Small intestine (tissue), 7 donors: ENCODE results near the gene NAA40. TPM values are rescaled to one million over a fixed set of nuclear protein-coding genes. Genes with fewer than 3 reads are reported as not detected.

Source experiments
- DNase-seq, 2 donors: peaks; one replicate each; pipeline versions ENCODE4 v3.0.0 to v3.0.0-alpha.2; 2013
- FAIRE-seq: peaks from 2 replicates; lab custom pipeline; 2012; peaks lifted over from hg19 to GRCh38; lab: Jason Lieb, UNC
- H3K27ac ChIP-seq, 3 donors: one replicate each; pipeline ENCODE4 v1.5.1; 2013; ENCODE audit warnings: low read length in 2 of 3, mild to moderate bottlenecking in 2 of 3, control low read depth in 1 of 3, inconsistent platforms in 1 of 3, low read depth in 1 of 3, moderate library complexity in 1 of 3
- H3K27me3 ChIP-seq, 3 donors: one replicate each; pipeline ENCODE4 v1.6.1; 2013; ENCODE audit warnings: low read length in 3 of 3, inconsistent platforms in 1 of 3; ENCODE audit not compliant: control insufficient read depth in 3 of 3, insufficient read depth in 3 of 3
- H3K36me3 ChIP-seq, 3 donors: one replicate each; pipeline ENCODE4 v1.6.1; 2013; ENCODE audit warnings: low read length in 3 of 3, inconsistent platforms in 1 of 3, low read depth in 1 of 3, mild to moderate bottlenecking in 1 of 3, moderate library complexity in 1 of 3; ENCODE audit not compliant: control insufficient read depth in 3 of 3, insufficient read depth in 2 of 3
- H3K4me1 ChIP-seq, 3 donors: one replicate each; pipeline ENCODE4 v1.6.1; 2013; ENCODE audit warnings: low read length in 2 of 3, inconsistent platforms in 1 of 3, low read depth in 1 of 3, mild to moderate bottlenecking in 1 of 3, moderate library complexity in 1 of 3; ENCODE audit not compliant: control insufficient read depth in 3 of 3, insufficient read depth in 2 of 3
- H3K4me3 ChIP-seq, 3 donors: one replicate each; pipeline ENCODE4 v1.5.1; 2013; ENCODE audit warnings: low read length in 3 of 3, control low read depth in 1 of 3, inconsistent platforms in 1 of 3, low read depth in 1 of 3, mild to moderate bottlenecking in 1 of 3, moderate library complexity in 1 of 3
- H3K9me3 ChIP-seq, 2 donors: one replicate each; pipeline ENCODE4 v1.6.1; 2013; ENCODE audit warnings: low read depth in 1 of 2, low read length in 1 of 2; ENCODE audit not compliant: control insufficient read depth in 2 of 2, insufficient read depth in 1 of 2
- WGBS, 3 donors: extraction: QIAGEN DNeasy Blood & Tissue Kit; methylation state at CpG; one replicate each; pipeline ENCODE4 v1.1.7; 2013; 5-methylcytosine and 5-hydroxymethylcytosine counted together
- polyA plus RNA-seq, 4 donors: library from polyadenylated mRNA; stranded (reverse) in 3 of 4; unstranded in 1 of 4; fragments of 200-250 nt in 3 of 4; fragments of 120-200 nt in 1 of 4; gene quantifications; one replicate each; pipeline versions ENCODE4 v1.2.1 to v1.2.3, GENCODE V29; 2013
- donor health status: healthy with polysubstance abuse.
- donor health status: control.
- donor health status: control.
- donor health status: Bipolar disorder and iron deficiency.
- donor health status: healthy.

NAA40 gene
- polyA plus RNA-seq, 4 donors = 13.1 to 36.2 (median 18.3) TPM

DNA sequence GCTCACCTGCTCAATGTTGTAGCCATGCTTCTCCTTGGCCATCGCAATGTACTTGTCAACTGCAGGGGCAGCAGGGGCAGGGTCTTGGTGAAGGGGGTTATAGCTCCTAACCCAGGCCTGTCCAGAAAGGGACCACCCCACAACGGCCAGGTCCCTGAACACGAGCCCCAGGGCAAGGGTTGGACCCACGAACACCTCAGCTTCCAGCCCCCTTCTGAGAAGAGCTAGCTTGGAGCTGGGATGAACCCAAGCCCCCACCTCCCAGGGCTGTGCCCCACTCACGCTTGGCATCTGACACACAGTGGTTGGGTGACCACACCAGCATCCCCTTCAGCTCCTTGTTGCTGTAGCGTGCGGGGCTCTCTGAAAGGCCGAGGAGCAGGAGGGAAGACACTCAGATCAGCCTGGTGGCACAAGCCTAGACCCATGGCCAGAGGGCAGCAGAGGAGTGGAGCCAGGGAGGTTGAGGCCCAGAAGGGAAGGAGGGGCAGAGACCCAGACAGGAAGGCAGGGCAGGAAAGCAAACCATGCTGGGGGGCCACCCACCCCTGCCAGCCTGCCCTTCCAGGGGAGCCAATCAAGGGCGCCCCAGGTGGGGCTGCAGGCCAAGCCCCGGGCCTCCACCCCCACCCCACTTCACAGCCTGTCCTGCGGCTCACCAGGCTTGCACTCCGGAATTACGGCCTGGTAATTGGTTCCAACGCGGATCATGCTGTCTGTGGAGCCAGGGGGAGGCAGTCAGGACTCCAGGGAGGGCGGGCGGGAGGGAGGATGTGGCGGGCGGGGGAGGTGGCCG lies 23.7 kb upstream of the NAA40 start:
- DNase-seq (no peak), FAIRE-seq (no peak)
- H3K27me3 ChIP-seq = peaks cover 0 to 3% (median 0%) of the 10 kb centered on the region in 3 donors
- WGBS, 3 donors = 68 to 73% (median 68%) methylated on average over 14 to 20 of the region's 20 CpGs
- no peaks in the 10 kb centered on the region for H3K9me3 ChIP-seq
- no peak overlapping the region for H3K27ac ChIP-seq
- H3K4me3 ChIP-seq = no peak overlapping the region
- peaks cover 0 to 44% (median 10%) of the 10 kb centered on the region in 3 donors for H3K4me1 ChIP-seq
- H3K36me3 ChIP-seq = peaks cover 2 to 41% (median 2%) of the 10 kb centered on the region in 3 donors

DNA sequence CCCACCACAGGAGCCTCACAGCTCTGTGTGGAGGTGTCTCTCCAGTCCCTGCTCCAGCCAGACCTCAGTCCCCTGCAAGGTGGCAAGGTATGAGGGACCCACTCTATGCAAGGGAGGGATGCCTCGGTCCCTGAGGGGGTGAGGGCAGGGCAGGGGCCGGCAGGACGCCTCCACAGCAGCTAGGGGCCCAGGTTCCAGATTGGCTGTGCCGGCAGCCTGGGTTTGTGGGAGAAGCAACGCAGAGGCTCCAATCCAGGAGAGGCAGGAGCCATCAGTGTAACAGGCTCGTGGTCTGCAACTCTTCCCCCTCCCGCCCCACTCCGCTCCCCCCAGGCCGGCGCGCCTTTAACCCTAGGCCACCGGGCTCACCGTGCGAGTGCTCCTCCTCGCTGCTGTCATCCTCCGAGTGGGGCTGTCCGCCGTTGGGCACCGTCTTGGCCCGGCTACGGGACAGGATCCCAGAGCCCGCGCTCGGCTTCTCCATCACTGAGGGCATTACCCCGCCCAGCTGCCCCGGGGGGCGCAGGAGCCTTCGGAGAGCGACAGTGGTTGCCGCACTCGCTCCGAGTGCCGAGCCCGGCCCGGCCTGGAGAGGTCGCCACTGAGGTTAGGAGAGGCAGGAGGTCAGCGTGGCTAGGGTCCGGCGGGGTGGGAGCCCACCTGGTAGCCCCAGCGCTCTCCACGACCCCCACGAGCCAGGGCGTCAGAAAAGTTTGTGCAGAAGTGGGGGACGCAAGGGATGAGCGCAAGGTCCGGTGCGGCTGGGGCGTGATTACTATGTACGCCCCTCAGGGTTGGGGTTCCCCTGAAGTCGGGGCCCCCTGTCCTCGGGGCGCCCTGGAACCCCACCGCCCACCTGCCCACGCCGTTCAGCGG lies 22.6 kb upstream of the NAA40 start:
- DNase-seq = peak in 1 of 2 donors; percentile 64
- Histone ChIP-seq H3K36me3 (peaks cover 0 to 30% (median 2%) of the 10 kb centered on the region in 3 donors), H3K27ac (no peak overlapping the region), H3K9me3 (no peaks in the 10 kb centered on the region), H3K27me3 (peaks cover 0 to 3% (median 0%) of the 10 kb centered on the region in 3 donors), H3K4me1 (peaks cover 0 to 54% (median 10%) of the 10 kb centered on the region in 3 donors), H3K4me3 (peak overlapping the region; percentile 28 to 65 (median 55))
- no peak for FAIRE-seq
- 3 to 5% (median 4%) methylated on average over 43 to 56 of the region's 56 CpGs for WGBS, 3 donors

DNA sequence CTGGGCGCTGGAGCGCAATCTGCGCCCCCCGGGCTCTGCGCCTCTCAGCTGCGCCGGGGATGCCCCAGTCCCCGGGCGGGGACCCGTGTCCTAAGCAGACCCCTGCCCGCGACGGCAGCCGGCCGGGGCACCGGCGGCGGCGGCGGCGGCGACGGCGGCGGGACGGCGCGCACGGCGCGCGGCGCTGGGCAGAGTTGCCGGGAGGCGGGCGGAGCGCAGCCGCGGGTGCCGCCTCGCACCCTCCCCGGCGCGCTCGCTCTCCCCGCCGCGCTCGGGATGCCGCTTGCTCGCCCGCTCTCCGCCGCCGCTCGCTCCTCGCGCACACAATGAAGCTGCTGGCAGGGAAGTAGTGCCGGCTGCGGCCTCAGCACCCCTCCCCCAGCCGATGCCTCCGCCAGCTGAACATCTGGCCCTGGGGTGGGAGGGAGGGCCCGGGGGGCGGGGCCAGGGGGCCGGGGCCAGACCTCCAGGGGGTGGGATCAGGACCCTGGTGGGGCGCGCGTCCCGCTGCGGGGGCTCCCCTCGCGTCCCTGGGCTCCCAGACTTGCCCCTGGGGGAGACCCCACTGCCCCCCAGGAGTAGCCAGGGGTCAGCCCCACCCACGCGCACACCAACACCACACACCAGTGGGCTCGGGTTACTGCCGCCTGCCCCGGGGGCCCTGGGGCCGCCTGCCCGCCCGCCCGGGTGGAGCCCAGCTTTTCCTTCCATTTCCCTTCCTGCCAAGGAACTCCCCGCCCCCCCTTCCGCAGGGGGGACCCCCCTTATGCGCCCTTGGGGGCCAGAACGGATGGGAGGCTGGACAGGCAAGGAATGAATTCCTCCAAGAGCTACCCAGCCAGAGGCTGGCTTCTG lies 21.7 kb upstream of the NAA40 start, which contains the start of gene RCOR2:
Gene RCOR2, minus strand, starts transcription at position 328 of the 855 bp plus-strand sequence. CDS start 708 bp downstream, outside the sequence.
- Histone ChIP-seq H3K4me1 (peaks cover 2 to 58% (median 10%) of the 10 kb centered on the region in 3 donors), H3K9me3 (peaks cover 0 to 3% of the 10 kb centered on the region in 2 donors), H3K4me3 (peak within 1 kb of the TSS; percentile 28 to 65 (median 55)), H3K27ac (peak within 1 kb of the TSS in 2 of 3 donors; percentile 77 to 91), H3K27me3 (peaks cover 0 to 3% (median 0%) of the 10 kb centered on the region in 3 donors), H3K36me3 (peaks cover 0 to 25% (median 0%) of the 10 kb centered on the region in 3 donors)
- WGBS, 3 donors = 1% methylated on average over 31 to 85 of the region's 85 CpGs
- DNase-seq = peak; percentile 60 to 83
- no peak for FAIRE-seq

DNA sequence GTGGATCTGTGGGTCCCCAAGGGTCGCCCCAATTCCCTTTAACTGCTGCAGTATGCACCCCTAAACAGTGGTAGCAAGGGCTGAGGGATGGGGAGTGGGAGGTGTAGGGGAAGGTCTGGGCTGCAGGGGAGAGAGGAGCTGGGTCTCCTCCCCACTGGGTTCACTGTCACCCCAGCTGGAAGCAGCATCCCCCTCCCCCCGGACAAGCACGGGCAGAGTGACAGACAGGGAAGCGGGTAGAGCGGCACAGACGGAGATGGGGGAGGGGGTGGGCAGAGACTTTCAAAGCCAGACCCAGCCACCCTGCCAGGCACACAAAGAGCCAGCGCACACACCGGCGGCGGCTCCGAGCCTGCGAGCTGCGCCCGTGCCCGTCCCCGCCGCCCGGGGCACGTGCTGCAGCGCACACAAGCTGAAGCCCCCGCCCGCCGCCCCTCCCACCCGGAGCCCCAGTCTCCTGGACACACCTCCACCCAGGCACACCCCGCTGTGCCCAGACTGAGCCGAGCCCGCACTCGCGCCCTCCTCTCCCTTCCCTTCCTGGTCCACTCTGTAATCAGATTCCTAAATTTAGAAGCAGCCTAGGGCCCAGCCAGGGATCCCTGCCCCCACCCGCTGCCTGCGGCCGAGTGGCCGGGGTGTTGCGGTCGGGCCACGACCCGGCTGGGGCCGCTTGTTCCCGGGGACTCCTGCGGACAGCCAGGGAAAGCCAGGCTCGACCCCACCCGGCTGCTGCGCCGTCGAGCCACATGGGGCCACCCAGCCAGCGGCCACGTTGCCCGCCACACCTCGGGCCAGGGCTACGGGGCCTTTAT lies 20.9 kb upstream of the NAA40 start:
- H3K36me3 ChIP-seq = peaks cover 0 to 16% (median 0%) of the 10 kb centered on the region in 3 donors
- H3K27ac ChIP-seq = peak overlapping the region in 2 of 3 donors; percentile 77 to 91
- peaks cover 0 to 3% (median 0%) of the 10 kb centered on the region in 3 donors for H3K27me3 ChIP-seq
- FAIRE-seq = no peak
- peak overlapping the region in 2 of 3 donors; percentile 38 to 65 for H3K4me3 ChIP-seq
- H3K9me3 ChIP-seq = peaks cover 0 to 3% of the 10 kb centered on the region in 2 donors
- peaks cover 2 to 62% (median 10%) of the 10 kb centered on the region in 3 donors for H3K4me1 ChIP-seq
- peak in 1 of 2 donors; percentile 40 for DNase-seq
- WGBS, 3 donors = 8 to 13% (median 11%) methylated on average over 42 to 50 of the region's 50 CpGs

DNA sequence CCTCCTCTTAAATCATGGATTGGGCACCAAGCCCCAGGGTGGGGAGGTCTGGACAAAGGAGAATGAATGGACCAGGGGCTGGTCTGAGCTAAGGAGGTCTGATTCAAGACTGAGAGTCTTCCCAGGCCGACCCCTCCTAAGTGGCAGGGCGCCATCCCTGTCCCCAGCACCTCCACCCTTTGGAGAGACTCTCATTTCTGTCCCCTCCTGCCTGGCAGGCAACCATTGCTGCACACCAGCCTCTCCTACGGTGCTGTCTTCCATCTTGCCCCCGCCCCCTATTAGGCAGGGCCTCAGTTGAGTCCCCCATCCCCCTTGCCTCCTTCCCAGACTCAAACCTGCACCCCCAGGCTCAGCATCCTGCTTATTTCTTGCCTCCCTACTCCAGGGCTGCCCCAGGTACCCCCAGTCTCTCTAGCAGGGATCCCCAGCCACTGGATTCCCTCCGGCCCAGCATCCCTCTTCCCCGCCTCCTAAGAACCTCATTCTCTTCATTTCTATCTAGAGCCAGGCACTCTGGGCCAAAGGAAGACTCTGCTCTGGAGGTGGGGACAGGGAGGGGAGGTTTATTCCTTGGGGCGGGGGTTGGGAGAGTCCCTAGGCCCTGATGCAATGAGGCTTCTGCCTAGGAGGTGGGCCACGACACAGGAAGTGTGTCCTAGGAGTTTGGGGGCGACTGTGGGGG lies 20.2 kb upstream of the NAA40 start:
- peaks cover 2 to 62% (median 10%) of the 10 kb centered on the region in 3 donors for H3K4me1 ChIP-seq
- peaks cover 0 to 3% of the 10 kb centered on the region in 2 donors for H3K9me3 ChIP-seq
- WGBS, 3 donors = 36 to 51% (median 45%) methylated on average over 9 of the region's 9 CpGs
- H3K27me3 ChIP-seq = peaks cover 0 to 3% (median 0%) of the 10 kb centered on the region in 3 donors
- peak overlapping the region in 1 of 3 donors; percentile 17 for H3K4me3 ChIP-seq
- H3K36me3 ChIP-seq = peaks cover 0 to 14% (median 0%) of the 10 kb centered on the region in 3 donors
- no peak for FAIRE-seq
- DNase-seq = peak; percentile 35 to 60
- peak overlapping the region; percentile 77 to 95 (median 91) for H3K27ac ChIP-seq

DNA sequence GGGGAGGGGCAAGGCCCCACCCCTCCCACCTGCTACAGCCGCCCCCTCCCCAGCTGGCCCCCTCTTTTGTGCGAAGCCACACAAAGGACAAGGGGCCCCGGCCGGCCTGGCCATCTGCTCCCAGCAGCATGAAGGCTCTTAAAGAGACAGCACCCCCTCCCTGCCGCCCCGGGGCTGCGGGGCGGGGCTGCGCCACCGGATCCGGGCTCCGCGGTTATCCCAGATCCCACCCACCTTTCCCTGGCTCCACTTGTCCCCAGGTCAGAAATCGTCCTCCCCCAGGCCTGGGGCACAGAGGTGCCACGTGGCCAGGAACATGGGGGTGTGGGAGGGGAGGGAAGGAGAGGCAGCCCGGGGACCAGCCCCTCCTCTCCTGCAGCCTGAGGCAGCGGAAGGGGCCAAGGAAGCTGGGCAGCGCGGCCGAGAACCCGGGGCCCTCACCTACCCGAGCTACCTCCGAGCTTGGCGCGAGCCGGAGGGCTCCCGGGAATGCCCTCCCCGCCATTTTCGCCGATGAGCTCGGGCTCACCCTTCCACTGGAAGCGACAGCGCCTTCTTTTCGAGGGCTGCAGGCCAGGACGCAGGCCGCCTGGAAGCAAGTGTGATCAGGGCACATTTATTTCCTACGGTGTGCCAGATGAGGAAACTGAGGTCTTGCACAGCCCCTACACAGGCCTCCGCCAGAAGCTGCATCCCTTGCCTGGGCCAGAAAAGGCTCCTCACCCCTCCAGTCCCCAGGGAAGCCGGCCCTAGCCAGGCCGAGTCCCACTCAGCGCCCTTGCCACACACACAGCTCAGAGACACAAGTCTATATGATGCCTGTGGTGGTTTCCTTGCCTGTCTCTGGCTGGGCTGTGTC lies 19.3 kb upstream of the NAA40 start:
- FAIRE-seq (no peak), DNase-seq (peak; percentile 65 to 81)
- peaks cover 0 to 6% (median 0%) of the 10 kb centered on the region in 3 donors for H3K36me3 ChIP-seq
- H3K27ac ChIP-seq = peak overlapping the region; percentile 77 to 95 (median 91)
- WGBS, 3 donors = 12 to 18% (median 16%) methylated on average over 31 to 41 of the region's 41 CpGs
- H3K27me3 ChIP-seq = peaks cover 0 to 3% (median 0%) of the 10 kb centered on the region in 3 donors
- H3K9me3 ChIP-seq = peaks cover 0 to 3% of the 10 kb centered on the region in 2 donors
- peaks cover 2 to 62% (median 10%) of the 10 kb centered on the region in 3 donors for H3K4me1 ChIP-seq
- H3K4me3 ChIP-seq = peak overlapping the region in 2 of 3 donors; percentile 17 to 29
